Body of pancreas (tissue), 4 donors: ENCODE data around the gene ANKIB1.

Experiments used
- CTCF ChIP-seq, 7 experiments: fragments of 450-650 bp in 4 of 7; fragments of 200-600 bp in 3 of 7; sonication (generic) in 3 of 7; IDR thresholded peaks; one replicate each; pipeline ENCODE4 v1.5.1; 2016 to 2019; ENCODE audit warnings: antibody characterized with exemption in 7 of 7
- POLR2A ChIP-seq, 3 donors: fragments of 450-650 bp; IDR thresholded peaks; one replicate each; pipeline ENCODE4 v1.6.1; 2016; ENCODE audit warnings: antibody characterized with exemption in 3 of 3, mild to moderate bottlenecking in 2 of 3

GRCh38 chr7:92282930-92283329 lies 37.2 kb downstream of the ANKIB1 start:
- TF ChIP-seq CTCF (IDR thresholded peaks at IDR 0.05) (no peak), POLR2A (IDR thresholded peaks at IDR 0.05) (no peak)
